NCI-H510A (cell line): ENCODE results near the gene IKZF3.
"Not testable (repeated sequence)": the region's sequence is repeated elsewhere in the genome, so short reads cannot be mapped to it uniquely, and the experiment has no call there.

Source experiments
- DNase-seq: peaks from one replicate; lab custom pipeline; 2025; lab: John Stamatoyannopoulos, UW

IKZF3 gene

DNA sequence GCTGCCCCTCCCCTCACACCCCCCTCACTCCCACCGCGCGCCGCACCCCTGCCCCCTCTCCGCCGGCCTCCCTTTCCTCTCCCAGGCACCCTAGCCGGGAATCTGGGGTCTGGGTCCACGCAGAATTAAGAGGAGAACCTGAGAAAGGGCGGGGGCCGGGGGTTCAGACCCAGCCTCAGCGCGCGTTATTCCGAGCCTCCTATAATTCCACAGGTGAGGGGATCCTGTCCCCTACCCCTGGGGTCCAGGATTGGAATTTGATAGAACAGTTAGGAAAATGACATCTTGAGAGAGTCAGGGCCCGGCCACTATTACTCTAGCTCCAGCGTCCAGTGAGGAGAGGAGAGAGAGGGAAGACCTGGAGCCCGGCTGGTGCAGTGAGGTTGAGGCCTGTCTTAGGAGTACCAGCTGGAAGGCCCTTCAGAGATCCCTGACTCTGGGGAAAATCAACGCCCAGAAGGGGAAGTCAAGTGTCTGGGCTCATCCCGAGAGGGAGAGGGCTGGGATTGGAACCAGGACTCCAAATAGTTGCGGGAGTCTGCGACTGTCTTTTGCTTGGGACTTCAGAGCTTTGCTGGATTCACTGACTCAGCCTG lies 109.1 kb downstream of the IKZF3 start:
- no peak for DNase-seq

DNA sequence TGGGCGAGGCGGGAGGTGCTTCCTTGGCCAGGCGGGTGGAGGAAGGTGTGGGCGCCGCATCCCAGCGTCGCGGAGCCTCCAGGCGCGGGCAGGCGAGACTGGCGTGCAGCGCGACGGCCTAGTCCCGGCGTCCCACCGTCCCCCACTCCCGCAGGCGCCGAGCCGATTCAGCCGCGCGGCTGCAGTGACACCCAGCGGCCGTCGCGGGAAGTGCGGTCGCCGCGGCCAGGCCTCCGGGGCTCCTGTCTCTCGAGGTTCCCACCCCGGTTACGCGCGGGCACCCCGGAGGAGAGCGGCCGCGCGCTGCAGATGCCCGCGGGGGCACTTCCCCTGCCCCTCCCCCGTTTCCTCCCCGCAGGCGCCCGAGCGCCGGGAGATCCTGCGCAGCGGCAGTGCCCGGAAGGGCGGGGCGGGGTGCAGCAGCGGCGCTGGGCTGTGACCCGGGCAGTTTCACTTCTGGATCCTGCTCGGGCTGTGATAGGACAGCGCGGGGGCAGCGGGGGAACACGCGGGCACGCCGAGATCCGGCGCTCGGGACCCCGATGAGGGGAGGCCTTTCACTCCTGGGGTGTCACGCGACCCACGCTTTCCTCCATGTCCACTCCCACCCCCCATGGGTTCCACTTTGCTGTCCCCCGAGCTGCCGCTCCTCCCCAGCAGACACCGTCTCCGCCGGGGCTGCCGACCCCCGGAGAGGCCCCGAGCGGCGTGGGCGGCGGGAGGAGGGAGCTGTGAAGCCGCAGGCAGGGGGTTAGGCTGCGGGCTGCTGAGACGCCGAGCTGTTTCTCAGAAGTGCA lies 109.8 kb downstream of the IKZF3 start:
- DNase-seq, result peak; percentile 87

DNA sequence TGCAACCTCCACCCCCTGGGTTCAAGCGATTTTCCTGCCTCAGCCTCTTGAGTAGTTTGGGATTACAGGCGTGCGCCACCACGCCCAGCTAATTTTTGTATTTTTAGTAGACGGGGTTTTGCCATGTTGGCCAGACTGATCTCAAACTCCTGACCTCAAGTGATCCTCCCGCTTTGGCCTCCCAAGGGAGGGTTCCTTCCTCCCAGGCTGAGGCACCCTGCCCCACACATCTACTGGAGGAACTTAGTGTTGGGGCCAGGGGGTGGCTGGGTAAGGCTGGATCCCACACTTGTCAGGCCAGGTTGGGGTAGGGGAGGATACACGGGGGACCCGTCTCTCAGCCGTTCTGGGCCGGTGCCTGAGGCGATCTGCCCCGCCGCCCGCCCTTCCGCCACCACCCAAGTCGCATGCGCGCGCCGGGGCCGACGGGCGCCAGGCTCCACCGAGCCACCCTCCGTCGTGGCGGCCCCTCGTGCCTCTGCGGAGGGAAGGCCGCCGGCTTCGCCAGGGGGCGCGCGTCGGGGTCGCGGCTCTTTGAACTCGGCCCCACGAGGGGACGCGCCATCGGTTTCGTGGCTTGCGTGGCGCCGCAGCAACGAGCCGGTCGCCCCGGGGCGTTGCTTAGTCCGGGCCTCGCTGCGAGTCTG lies 110.5 kb downstream of the IKZF3 start:
- peak; percentile 34 for DNase-seq

DNA sequence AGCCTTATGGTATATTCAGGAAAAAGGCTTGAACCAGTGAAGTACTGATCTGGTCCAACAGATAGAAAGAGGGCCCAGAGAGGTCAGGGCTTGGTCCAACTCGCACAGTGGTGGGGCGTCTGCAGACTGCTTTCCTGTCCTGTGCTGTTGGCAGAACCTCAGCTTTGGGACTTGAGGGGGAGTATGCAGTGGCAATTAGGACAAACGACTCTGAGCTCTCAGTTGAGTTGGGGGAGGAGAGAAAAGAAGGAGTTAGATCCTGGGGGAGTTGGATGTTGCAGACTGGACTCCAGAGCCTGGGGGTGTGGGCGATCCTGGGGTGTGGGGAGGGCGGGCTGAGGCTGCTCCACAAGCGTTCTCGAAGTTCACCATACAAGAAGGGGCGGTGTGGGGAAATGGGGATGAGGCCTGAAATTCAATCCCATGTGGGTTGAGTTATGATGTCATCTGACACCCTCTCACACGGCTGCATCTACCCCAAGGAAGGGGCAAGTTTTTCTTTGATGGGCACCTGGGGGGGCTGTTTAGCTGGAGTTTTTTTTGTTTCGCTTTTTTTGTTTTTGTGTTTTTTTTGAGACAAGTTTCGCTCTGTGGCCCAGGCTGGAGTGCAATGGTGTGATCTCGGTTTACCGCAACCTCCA lies 111.8 kb downstream of the IKZF3 start:
- DNase-seq, result no peak

DNA sequence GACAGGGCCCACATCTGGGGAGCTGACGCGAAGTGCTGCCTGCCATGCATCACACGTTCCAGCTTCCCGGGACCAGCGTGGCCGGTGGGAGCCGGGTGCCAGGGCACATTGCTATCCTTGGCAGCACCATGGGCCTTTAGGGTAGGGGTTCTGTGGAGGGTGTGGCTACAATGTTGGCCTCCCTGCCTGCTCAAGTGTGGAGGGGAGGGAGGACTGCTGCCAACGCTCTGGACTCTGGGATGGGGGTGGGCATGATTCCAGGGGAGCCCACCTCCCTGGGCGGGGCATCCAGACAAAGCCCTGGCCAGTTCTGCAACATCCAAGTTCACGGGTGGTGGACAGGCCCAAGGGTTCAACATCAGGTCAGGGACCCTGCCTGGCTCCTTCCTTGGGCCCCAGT lies 112.5 kb downstream of the IKZF3 start:
- no peak for DNase-seq

DNA sequence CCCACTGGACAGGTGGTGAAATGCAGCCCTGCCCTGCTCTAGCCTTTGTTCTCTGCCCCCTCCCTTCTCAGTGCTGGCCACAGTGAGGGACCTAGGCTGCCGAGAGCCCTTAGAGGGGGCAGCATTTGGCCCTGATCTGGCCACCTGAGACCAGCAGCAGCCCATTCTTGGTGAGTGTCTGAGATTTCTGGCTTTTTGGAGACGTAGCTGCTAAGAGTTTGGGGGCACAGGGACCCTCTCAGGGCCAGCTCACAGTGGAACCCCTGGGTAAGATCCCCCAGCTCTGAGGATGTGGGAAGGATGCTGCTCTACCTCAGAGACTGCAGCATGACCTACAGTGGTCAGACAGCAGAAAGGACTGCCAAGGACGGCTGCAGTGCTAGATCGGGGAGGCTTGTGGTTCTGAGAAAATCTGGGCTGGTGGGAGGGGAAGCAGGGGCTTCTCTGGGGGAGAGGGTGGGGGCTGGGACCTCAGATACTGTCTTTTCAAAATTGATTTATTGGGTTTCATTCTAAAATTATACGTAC lies 113.0 kb downstream of the IKZF3 start:
- no peak for DNase-seq

DNA sequence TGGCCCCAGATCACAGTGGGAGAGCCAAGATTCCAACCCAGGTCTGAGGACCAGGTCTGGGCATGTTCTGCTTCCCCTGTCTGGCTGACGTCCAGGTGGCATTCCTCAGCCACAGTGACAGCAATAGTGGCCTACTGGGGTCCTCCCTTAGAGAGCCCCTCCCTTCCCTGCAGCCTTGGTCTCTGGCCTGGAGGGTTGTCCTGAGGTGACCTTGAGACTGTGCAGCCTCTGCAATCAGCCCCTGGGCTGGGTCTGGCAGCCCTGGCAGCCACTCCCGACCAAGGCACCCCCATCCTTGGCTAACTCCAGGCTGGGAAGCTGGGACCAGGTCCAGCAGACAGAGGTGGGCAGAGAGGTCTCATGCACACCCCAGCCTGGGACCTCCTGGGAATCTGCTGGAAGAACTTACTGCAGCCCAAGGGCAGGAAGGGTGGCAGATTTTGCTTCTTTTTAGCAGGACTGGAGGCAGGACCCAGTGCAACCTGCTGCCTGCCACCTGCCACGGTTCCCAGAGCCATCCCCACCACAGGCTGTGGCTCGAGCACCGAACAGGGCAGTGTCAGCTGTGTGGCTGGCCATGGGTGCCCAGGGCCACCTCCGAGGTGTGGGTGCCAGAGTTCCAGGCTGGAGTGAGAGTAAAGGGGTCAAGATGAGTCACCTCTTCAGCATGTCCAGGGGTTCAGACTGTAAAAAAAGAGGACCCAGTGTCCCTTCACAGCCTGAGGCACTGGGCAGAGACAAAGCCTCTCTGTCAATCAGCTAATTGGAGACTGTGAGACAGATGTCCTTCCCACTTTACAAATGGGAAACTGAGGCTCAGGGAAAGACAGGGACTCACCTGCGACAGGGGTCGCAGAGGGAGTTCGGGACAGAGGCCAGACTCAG lies 113.7 kb downstream of the IKZF3 start:
- no peak for DNase-seq

DNA sequence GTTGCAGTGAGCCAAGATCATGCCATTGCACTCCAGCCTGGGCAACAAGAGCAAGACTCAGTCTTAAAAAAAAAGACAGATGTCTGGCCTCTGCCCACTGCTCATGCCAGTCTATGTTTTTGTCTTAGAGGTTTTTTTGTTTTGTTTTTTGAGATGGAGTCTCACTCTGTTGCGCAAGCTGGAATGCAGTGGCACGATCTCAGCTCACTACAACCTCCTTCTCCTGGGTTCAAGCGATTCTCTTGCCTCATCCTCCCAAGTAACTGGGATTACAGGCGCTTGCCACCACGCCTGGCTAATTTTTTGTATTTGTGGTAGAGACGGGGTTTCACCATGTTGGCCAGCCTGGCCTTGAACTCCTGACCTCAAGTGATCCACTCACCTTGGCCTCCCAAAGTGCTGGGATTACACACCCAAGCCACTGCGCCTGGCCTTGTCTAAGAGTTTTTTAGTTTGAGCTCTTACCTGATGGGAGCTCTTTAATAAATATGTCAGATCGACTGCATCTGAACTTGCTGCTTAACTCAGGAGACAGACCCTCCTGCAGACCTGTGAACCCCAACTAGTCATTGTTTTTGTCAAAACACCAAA lies 115.6 kb downstream of the IKZF3 start:
- DNase-seq, result not testable (repeated sequence)

DNA sequence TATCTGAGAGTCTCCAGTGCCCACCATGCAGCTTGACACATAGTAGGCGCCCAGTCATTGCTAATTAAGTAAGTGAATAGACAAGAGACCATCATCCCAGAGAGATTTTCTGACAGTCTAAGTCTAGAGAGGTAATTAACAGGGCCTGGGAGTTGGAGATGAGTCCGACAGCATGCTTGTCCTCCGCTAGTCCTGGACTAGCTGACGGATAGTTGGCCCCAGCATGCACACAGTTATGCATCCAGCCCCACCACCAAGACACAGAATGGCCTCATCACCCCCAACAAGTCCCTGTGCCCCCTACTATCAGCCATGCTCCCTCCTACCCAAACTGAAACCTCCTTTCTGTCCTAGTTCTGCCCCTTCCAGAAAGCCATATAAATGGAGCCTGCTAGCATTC lies 116.4 kb downstream of the IKZF3 start:
- no peak for DNase-seq

DNA sequence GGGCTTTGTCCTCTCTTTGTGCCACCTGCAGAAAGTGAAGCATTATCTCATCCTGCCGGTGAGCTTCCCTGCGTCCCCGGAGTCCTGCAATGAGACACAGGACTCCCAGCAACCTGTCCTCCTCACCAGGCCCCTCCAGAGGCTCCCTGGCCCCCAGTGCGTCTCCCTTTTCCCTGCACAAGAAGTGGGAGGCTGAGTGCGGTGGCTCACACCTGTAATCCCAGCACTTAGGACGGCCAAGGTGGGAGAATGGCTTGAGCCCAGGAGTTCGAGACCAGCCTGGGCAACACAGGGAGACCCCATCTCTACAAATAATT lies 118.0 kb downstream of the IKZF3 start:
- DNase-seq, result no peak

DNA sequence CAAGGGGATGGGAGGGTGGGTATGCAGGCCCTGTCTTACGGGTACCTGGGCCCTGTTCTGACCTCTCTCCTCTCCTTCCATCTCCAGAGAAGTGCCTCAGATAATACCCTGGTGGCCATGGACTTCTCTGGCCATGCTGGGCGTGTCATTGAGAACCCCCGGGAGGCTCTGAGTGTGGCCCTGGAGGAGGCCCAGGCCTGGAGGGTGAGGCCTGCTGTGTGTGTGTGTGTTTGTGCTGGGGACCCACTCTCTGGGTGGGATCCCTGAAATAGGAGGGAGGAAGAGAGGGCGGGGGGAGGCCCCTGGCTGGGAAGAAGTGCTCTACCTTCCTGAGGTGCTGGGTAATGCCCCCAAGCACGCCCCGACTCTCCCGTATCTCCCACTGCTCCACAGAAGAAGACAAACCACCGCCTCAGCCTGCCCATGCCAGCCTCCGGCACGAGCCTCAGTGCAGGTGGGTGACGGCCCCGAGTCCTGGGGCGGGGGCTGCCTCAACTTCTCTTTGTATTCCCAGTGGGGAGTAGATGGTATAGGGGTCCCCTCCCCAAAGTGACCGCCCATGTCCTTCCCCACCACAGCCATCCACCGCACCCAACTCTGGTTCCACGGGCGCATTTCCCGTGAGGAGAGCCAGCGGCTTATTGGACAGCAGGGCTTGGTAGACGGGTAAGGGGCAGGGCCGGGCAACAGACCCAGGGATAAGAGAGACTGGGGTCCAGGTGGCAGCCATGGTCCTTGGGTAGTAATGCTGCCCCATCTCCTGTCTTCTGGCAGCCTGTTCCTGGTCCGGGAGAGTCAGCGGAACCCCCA lies 118.6 kb downstream of the IKZF3 start:
- DNase-seq, result no peak

DNA sequence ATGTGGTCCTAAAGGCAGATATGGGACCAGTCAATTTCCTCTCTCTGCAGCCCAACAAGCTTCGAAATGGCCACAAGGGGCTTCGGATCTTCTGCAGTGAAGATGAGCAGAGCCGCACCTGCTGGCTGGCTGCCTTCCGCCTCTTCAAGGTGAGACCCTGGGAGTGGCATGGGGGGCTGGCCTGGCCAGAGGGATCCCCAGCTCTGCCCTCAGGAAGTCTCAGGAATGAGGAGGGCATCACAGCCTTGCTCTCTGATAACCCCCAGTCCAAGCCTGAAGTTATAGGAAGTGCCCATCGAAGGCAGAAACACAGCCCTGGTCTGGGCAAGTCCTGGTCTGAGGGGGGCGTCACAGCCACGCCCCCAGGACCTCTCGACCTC lies 119.3 kb downstream of the IKZF3 start:
- DNase-seq, result no peak

DNA sequence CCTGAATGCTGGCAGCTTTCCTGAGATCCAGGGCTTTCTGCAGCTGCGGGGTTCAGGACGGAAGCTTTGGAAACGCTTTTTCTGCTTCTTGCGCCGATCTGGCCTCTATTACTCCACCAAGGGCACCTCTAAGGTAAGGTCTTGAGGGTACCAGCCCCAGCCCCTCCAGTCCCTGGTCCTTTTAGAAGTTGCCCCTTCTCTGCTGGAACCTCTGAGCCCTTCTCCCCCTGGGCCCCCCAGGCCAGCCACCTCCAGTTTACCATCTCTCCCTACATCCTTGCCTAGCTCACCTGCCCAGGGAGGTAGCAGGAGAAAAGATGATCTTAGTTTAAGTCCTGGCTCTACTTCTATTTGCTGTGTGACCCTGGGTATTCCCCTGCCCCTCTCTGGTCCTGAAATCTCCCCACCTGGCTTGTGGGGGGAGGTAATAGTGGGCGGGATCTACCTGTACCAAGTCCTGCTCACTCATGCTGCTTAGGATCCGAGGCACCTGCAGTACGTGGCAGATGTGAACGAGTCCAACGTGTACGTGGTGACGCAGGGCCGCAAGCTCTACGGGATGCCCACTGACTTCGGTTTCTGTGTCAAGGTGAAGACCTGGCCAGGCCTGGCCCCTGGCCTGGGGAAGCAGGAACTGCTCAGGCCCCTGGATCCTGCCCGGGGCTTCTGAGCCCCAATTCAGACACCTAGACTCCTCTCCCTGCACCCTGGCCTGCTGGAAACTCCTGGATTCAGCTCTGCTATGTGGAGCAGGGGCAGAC lies 119.9 kb downstream of the IKZF3 start:
- DNase-seq, result no peak

DNA sequence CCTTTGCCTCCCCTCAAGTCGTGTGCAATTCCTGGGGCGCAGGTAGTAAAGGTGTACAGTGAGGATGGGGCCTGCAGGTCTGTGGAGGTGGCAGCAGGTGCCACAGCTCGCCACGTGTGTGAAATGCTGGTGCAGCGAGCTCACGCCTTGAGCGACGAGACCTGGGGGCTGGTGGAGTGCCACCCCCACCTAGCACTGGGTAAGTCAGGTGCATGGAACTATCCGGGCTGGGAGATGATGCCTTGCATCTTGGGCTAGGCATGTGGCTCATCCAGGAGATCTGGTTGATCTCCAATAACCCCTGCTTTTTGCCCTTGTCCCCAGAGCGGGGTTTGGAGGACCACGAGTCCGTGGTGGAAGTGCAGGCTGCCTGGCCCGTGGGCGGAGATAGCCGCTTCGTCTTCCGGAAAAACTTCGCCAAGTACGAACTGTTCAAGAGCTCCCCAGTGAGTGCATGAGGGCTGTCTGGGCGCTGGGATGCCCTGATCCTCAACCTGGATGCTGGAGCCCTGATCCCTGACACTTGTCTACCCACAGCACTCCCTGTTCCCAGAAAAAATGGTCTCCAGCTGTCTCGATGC lies 121.2 kb downstream of the IKZF3 start:
- DNase-seq, result no peak

DNA sequence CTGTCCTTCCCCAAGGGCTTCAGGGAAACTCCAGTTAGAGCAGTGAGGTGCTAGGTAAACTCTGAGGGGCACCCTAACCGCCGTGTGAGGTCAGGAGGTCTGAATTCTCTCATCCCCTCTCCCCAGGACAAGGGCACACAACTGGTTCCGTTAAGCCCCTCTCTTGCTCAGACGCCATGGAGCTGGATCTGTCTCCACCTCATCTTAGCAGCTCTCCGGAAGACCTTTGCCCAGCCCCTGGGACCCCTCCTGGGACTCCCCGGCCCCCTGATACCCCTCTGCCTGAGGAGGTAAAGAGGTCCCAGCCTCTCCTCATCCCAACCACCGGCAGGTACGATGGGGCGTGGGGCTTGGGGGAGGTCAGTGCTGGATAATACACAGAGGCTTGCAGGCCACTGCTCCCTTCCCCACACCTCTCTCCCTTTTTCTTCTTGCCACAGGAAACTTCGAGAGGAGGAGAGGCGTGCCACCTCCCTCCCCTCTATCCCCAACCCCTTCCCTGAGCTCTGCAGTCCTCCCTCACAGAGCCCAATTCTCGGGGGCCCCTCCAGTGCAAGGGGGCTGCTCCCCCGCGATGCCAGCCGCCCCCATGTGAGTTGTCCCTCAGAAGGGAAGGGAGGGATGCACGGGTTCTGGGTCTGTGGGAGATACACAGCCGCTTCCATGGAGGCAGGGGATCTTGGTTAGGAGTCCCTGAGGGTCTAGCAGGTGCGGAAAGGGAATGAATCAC lies 121.8 kb downstream of the IKZF3 start:
- DNase-seq, result no peak

DNA sequence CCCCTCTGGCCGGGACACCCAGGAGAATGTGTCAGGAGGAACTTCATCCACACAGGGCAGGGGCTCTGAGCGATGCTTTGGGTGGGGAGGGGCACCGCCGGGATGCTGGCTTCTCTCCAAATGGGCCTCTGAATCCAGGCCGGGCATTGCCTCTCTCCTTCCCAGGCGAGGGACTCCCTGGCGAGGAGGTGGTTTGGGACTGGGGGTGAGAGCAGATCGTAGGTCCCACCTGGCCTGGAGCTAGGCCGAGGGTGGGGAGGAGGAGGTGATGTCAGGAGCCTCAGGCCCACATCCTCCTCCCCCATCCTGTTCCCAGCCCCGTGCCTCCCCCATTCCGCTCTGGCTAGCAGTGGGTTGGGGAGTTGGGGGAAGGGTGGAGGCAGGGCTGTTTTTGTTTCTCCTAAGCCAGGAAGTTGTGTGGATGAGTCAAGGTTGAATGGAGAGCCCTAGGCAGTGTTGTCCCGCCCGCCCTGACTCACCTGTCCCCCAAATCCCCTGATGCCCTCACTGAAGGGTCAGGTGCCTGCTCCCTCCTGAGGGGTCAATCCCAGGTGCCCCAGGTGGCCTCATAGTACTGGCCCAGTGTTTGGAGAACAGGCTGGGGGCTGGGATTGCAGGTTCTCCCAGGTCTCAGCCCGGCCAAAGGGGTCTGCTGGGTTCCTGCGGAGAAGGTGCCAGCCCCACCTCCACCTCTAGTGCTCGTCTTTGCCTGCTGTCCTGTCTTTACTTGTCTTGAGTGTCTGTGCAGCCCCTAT lies 123.6 kb downstream of the IKZF3 start:
- DNase-seq, result peak; percentile 39

DNA sequence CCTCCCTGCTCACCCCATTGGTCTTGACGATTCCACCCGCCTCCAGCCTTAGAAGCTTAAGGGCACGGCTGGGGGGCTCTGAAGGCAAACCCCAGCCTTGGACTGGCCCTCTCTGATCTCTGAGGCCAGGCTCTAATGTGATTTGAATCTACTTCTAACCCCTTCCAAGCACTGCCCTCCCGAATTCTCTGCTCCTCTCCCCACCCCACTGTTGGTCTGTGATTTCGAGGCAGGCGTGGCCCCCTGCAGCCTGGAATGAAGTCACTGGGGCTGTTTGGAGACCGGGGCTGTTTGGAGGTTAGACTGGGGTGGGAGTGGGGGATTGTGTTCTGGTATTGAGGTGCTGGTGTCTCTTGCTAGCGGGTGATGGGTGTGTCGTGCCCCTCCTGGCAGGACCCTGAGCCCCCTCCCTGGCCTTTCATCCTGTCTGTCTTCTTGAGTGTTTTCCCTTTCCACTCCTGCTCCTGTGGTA lies 124.2 kb downstream of the IKZF3 start:
- DNase-seq, result no peak
